IgD-negative memory B cell (primary cell): ENCODE data around the gene UPF1. TPM values are rescaled to one million over a fixed set of nuclear protein-coding genes. Genes with fewer than 3 reads are reported as not detected.

Source experiments
- H3K27ac Mint-ChIP-seq, 3 donors: one replicate each; pipeline ENCODE4 v1.8.0; 2020 to 2022; ENCODE audit warnings: mild to moderate bottlenecking in 3 of 3, mixed read lengths in 3 of 3, moderate library complexity in 1 of 3
- H3K27me3 Mint-ChIP-seq: one replicate; pipeline ENCODE4 v1.8.0; 2021; ENCODE audit warnings: mixed read lengths
- H3K36me3 Mint-ChIP-seq: one replicate; pipeline ENCODE4 v1.8.0; 2020; ENCODE audit warnings: mild to moderate bottlenecking, mixed read lengths
- H3K4me1 Mint-ChIP-seq, 3 donors: one replicate each; pipeline ENCODE4 v1.8.0; 2020 to 2022; ENCODE audit warnings: mixed read lengths in 3 of 3, mild to moderate bottlenecking in 1 of 3
- H3K4me3 Mint-ChIP-seq, 4 donors: one replicate each; pipeline ENCODE4 v1.8.0; 2020 to 2022; ENCODE audit warnings: mild to moderate bottlenecking in 4 of 4, mixed read lengths in 4 of 4, moderate library complexity in 3 of 4
- H3K9me3 Mint-ChIP-seq, 3 donors: one replicate each; pipeline ENCODE4 v1.8.0; 2020 to 2021; ENCODE audit warnings: mixed read lengths in 3 of 3, mild to moderate bottlenecking in 1 of 3
- polyA plus RNA-seq: library from polyadenylated mRNA; unstranded; fragments of 300-500 nt; fragmentation: Illumina TruSeq; gene quantifications from one replicate; pipeline ENCODE4 v1.2.3, GENCODE V29; 2021

UPF1 gene
- polyA plus RNA-seq, 1 donor from 2014 or later = 14.6 TPM

GRCh38 chr19:18863843-18864362, 32.1 kb downstream of the UPF1 start:
- peaks cover 8 to 20% (median 11%) of the 10 kb centered on the region in 3 donors for H3K4me1 Mint-ChIP-seq
- H3K27ac Mint-ChIP-seq = no peak overlapping the region
- H3K36me3 Mint-ChIP-seq = no peaks in the 10 kb centered on the region
- H3K4me3 Mint-ChIP-seq = no peak overlapping the region
- no peaks in the 10 kb centered on the region for H3K27me3 Mint-ChIP-seq
- H3K9me3 Mint-ChIP-seq = no peaks in the 10 kb centered on the region

- Mint-ChIP-seq H3K4me1 (peaks cover 9 to 18% (median 11%) of the 10 kb centered on the region in 3 donors), H3K27ac (peak overlapping the region in 1 of 3 donors; percentile 46), H3K9me3 (no peaks in the 10 kb centered on the region), H3K36me3 (no peaks in the 10 kb centered on the region), H3K27me3 (no peaks in the 10 kb centered on the region), H3K4me3 (no peak overlapping the region)
Measured at GRCh38 chr19:18865106-18865972, 33.6 kb downstream of the UPF1 start.

GRCh38 chr19:18865973-18866799, 34.4 kb downstream of the UPF1 start:
- Mint-ChIP-seq H3K4me1 (peaks cover 4 to 13% (median 8%) of the 10 kb centered on the region in 3 donors), H3K9me3 (no peaks in the 10 kb centered on the region), H3K27ac (peak overlapping the region in 2 of 3 donors; percentile 67 to 80), H3K36me3 (no peaks in the 10 kb centered on the region), H3K4me3 (peak overlapping the region in 1 of 4 donors; percentile 52), H3K27me3 (no peaks in the 10 kb centered on the region)

DNA sequence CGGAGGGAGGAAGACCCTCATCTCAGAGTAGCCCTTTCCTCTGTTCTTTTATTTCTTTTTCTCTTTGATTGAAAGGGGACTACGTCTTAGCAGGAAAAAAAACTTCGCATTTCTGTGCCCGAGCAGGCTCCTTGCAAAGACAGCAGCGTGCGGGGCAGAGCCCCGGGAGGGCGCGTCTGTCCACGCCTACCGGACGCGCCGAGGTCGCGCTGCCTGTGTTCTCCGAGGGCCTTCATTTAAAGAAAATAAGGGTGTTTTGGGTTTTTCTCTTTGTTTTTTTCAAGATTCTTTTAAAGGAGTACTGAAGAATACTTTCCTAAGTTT, 35.0 kb downstream of the UPF1 start:
- Mint-ChIP-seq H3K9me3 (no peaks in the 10 kb centered on the region), H3K4me3 (no peak overlapping the region), H3K27ac (peak overlapping the region in 2 of 3 donors; percentile 67 to 78), H3K4me1 (peaks cover 3 to 8% (median 5%) of the 10 kb centered on the region in 3 donors), H3K27me3 (no peaks in the 10 kb centered on the region), H3K36me3 (no peaks in the 10 kb centered on the region)

DNA sequence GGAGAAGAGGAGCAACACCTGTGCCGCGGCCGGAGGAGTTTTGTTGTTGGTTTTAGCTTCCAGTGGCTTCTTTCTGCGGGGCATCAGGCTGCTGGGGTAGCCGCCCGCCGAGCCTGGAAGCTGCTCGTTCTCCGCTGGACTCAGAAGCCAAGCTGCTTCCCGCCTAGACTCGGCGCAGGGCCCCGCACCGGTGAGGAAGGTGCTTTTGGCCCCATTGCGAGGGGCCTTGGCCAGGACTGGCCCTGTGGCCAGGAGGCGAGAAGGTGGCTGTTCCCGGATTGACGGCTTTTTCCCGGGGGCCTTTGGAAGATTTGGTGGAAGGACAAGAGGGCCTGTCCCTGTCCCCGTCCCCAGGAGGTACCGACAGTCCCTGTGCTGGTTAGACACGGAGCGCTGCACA, 35.4 kb downstream of the UPF1 start:
- Mint-ChIP-seq H3K27ac (peak overlapping the region in 1 of 3 donors; percentile 67), H3K9me3 (no peaks in the 10 kb centered on the region), H3K36me3 (no peaks in the 10 kb centered on the region), H3K4me1 (peaks cover 5 to 8% (median 5%) of the 10 kb centered on the region in 3 donors), H3K4me3 (no peak overlapping the region), H3K27me3 (no peaks in the 10 kb centered on the region)

- Mint-ChIP-seq H3K36me3 (no peaks in the 10 kb centered on the region), H3K4me1 (peaks cover 5% of the 10 kb centered on the region in 3 donors), H3K27me3 (no peaks in the 10 kb centered on the region), H3K4me3 (no peak overlapping the region), H3K9me3 (no peaks in the 10 kb centered on the region), H3K27ac (no peak overlapping the region)
Measured at GRCh38 chr19:18867751-18868150, 36.0 kb downstream of the UPF1 start.

GRCh38 chr19:18868380-18869022, 36.7 kb downstream of the UPF1 start:
- Mint-ChIP-seq H3K4me3 (no peak overlapping the region), H3K4me1 (peaks cover 5% of the 10 kb centered on the region in 3 donors), H3K36me3 (no peaks in the 10 kb centered on the region), H3K9me3 (no peaks in the 10 kb centered on the region), H3K27ac (no peak overlapping the region), H3K27me3 (no peaks in the 10 kb centered on the region)

DNA sequence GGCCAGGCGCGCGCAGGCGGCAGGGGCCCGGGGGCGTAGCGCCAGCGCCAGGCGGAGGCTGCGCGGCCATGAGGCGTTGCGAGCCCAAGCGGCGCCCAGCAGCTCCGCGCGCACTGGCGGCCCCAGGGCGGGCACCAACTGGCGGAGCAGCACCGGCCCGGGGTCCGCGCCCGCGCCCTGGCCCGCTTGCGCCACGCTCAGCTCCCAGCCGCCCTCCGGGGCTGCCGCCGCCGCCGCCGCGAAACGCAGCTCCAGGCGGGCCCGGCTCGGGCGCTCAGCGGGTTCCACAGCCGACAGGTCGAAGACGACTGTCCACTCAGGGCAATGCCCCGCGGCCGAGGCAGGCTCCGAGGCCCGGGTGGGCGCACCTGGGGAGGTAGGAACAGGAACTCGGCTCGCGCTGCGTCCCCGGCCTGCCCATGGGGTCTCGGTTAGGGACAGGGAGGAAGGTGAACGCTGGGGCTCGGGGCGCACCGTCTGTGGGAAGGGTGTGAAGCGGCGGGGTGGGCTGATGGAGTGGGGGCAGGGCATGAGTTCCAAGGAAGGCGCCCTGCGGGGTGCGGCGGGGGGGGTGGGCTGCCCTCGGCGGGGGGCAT, 37.4 kb downstream of the UPF1 start:
- Mint-ChIP-seq H3K27me3 (no peaks in the 10 kb centered on the region), H3K4me3 (no peak overlapping the region), H3K4me1 (peaks cover 5% of the 10 kb centered on the region in 3 donors), H3K9me3 (no peaks in the 10 kb centered on the region), H3K27ac (no peak overlapping the region), H3K36me3 (no peaks in the 10 kb centered on the region)

- no peak overlapping the region for H3K4me3 Mint-ChIP-seq
- H3K36me3 Mint-ChIP-seq = no peaks in the 10 kb centered on the region
- H3K4me1 Mint-ChIP-seq = peaks cover 5% of the 10 kb centered on the region in 3 donors
- no peaks in the 10 kb centered on the region for H3K9me3 Mint-ChIP-seq
- no peaks in the 10 kb centered on the region for H3K27me3 Mint-ChIP-seq
- no peak overlapping the region for H3K27ac Mint-ChIP-seq
Measured at GRCh38 chr19:18869781-18870530, 38.2 kb downstream of the UPF1 start.

GRCh38 chr19:18870531-18871172, 38.9 kb downstream of the UPF1 start:
- peaks cover 5% of the 10 kb centered on the region in 3 donors for H3K4me1 Mint-ChIP-seq
- H3K27ac Mint-ChIP-seq = peak overlapping the region in 1 of 3 donors; percentile 45

GRCh38 chr19:18871543-18871942, 39.8 kb downstream of the UPF1 start:
- peak overlapping the region; percentile 1 to 78 (median 45) for H3K27ac Mint-ChIP-seq
- no peaks in the 10 kb centered on the region for H3K36me3 Mint-ChIP-seq
- no peaks in the 10 kb centered on the region for H3K9me3 Mint-ChIP-seq
- H3K4me1 Mint-ChIP-seq = peaks cover 5% of the 10 kb centered on the region in 3 donors
- H3K4me3 Mint-ChIP-seq = peak overlapping the region in 3 of 4 donors; percentile 20 to 87 (median 50)
- no peaks in the 10 kb centered on the region for H3K27me3 Mint-ChIP-seq

More at GRCh38 chr19:18870531-18871172, 38.9 kb downstream of the UPF1 start:
- H3K4me3 Mint-ChIP-seq = peak overlapping the region in 3 of 4 donors; percentile 46 to 65 (median 58)
- H3K36me3 Mint-ChIP-seq = no peaks in the 10 kb centered on the region
- H3K27me3 Mint-ChIP-seq = no peaks in the 10 kb centered on the region
- no peaks in the 10 kb centered on the region for H3K9me3 Mint-ChIP-seq

DNA sequence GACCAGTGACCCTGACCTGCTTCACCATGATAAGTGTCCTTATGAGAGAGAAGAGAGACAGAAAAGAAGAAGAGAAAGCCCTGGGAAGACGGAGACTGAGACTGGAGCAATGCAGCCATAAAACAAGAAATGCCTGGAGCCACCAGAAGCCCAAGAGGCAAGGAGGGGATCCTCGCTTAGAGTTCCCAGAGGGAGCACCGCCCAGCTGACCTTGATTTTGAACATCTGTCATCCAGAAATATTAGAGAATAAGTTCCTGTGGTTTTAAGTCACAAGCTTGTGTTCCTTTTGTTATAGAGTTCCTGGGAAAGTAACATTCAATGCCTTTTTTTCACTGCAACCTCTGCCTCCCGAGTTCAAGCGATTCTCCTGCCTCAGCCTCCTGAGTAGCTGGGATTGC, 44.0 kb downstream of the UPF1 start:
- no peaks in the 10 kb centered on the region for H3K27me3 Mint-ChIP-seq
- peak overlapping the region in 1 of 3 donors; percentile 39 for H3K27ac Mint-ChIP-seq
- H3K36me3 Mint-ChIP-seq = no peaks in the 10 kb centered on the region
- H3K9me3 Mint-ChIP-seq = peaks cover 0 to 3% (median 0%) of the 10 kb centered on the region in 3 donors
- H3K4me3 Mint-ChIP-seq = no peak overlapping the region
- peaks cover 2 to 5% (median 4%) of the 10 kb centered on the region in 3 donors for H3K4me1 Mint-ChIP-seq

DNA sequence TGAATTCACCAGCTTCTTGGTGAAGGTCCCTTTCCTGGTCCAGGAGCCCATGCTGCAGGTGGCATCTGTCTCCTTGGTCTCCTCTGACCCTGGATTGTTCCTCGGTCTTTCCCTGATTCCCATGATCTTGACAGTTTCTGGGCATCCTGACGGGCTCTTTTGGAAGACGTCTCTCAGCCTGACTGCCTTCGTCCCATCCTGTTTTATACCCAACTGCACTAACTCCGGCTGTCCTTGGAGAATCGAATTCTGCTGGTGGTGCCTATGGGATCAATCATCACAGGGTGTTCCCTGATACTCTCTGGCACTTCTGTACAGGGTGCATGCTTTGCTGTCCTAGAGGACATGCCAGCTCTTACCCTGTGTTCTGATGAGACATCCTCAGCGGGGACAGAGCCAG, 45.1 kb downstream of the UPF1 start:
- Mint-ChIP-seq H3K27ac (peak overlapping the region in 1 of 3 donors; percentile 63), H3K4me1 (peaks cover 0 to 2% (median 1%) of the 10 kb centered on the region in 3 donors), H3K4me3 (no peak overlapping the region), H3K36me3 (no peaks in the 10 kb centered on the region), H3K27me3 (no peaks in the 10 kb centered on the region), H3K9me3 (peaks cover 0 to 3% (median 0%) of the 10 kb centered on the region in 3 donors)
